GM12892 (cell line): ENCODE results near the gene SIGLEC6.

Experiments
- DNase-seq: peaks from one replicate; pipeline ENCODE4 v3.0.0; 2011; ENCODE audit not compliant: insufficient read length
- FAIRE-seq: peaks from 2 replicates; lab custom pipeline; 2011; peaks lifted over from hg19 to GRCh38; lab: Jason Lieb, UNC
- POLR2A ChIP-seq: IDR thresholded peaks from 2 replicates; pipeline ENCODE4 v1.6.1; 2011; ENCODE audit warnings: low read depth, low read length, control low read depth
- POLR2AphosphoS5 ChIP-seq: IDR thresholded peaks from 2 replicates; pipeline ENCODE4 v1.6.1; 2011; ENCODE audit warnings: low read depth, low read length, control low read depth
- TAF1 ChIP-seq: IDR thresholded peaks from 2 replicates; pipeline ENCODE4 v1.6.1; 2011; ENCODE audit warnings: low read depth, mild to moderate bottlenecking, control low read depth, low read length, borderline replicate concordance

Gene SIGLEC6

GRCh38 chr19:51468545-51468920 is 62.9 kb downstream of the SIGLEC6 start:
- TF ChIP-seq TAF1 (no peak), POLR2AphosphoS5 (no peak), POLR2A (no peak)
- FAIRE-seq (no peak), DNase-seq (no peak)

DNA sequence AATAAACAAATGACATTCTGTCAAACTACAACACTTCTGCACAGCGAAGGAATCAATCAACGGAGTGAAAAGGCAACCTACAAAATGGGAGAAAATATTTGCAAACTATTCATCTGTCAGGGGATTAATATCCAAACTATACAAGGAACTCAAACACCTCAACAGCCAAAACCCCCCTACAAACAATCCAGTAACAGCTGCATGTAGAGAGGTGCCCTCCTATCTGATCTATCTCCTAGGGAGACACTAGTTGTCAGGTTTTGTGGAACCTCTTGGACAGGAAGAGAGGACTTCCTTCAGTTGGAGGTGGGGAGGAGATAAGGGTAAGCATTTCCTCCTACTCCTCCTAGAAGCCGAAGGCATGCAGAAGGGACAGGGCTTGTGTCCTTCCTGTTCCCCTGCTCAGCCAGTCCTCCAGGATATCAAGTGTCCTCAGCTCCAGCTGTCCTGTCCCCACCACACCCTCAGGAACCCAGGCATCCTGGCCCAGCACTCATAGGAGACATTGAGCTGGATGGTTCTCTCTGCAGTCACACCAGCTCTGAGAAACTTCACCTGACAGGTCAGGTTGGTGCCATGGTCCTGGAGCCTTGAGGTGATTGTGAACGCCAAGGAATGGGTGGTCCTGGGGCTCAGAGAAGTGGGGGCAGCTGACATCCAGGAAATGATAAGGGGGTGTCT is 63.5 kb downstream of the SIGLEC6 start:
- no peak for FAIRE-seq
- no peak for DNase-seq
- TF ChIP-seq POLR2AphosphoS5 (no peak), POLR2A (no peak), TAF1 (no peak)
